Umbilical cord (tissue), 2 donors: ENCODE measurements around the gene OR2T35. TPM values are rescaled to one million over a fixed set of nuclear protein-coding genes. Genes with fewer than 3 reads are reported as not detected.

Experiments
- DNase-seq: peaks from one replicate; pipeline ENCODE4 v3.0.0-alpha.2; 2015; ENCODE audit warnings: low spot score
- total RNA-seq: library from RNA; depleted of rRNA; stranded (reverse); fragments of >200 nt; gene quantifications from one replicate; pipeline ENCODE4 v1.2.3, GENCODE V29; 2014; ENCODE audit warnings: low replicate concordance; ENCODE audit not compliant: insufficient read depth

The OR2T35 gene
- total RNA-seq, 1 donor from 2014 or later, result 7.2 TPM

- no peak for DNase-seq
These were observed 16.9 kb downstream of the OR2T35 start for GRCh38 chr1:248627971-248628844.

- DNase-seq, result no peak
These were observed 19.1 kb downstream of the OR2T35 start for GRCh38 chr1:248625971-248626370.

DNA sequence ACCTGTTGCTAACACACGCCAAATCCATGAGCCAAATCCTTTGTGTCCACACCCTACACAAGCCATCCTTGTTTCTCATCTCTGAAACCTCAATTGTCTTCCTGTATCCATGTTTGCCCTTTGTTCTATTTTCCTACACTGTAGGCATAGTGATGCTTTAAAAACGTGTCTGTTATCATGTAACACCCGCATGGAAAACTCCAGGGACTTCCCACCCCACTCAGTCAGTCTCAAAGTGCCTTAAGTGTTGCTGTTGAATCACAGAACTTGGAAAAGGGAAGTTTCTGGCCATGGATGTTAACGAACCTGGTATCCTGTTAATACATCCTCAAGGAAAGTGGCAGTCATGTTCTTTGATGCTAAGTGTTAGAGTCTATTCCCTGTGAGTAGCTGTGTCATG, 19.9 kb downstream of the OR2T35 start:
- DNase-seq, result no peak

DNA sequence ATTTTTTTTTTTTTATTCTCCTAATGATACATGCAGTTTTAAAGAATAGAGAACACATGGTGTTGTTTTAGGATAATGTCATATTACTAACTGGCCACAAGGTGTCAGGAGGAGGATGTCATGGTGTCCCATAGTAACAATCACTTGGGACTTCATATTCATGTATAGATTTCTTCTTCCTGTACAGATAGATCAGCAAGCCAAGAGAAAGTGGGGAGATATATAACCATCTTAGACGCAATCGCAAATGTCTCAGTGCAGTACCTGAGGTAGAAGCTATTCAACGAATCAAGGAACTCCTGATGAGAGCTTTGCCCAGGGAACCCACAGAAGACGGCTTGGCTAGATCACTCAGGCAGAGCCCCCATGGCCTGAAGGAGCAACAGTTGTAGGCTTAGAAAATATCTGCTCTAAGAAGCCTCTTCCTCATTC, 22.5 kb downstream of the OR2T35 start:
- peak; percentile 3 for DNase-seq

GRCh38 chr1:248621770-248622169, 23.3 kb downstream of the OR2T35 start:
- no peak for DNase-seq

- DNase-seq, result peak; percentile 10
These were observed 26.2 kb downstream of the OR2T35 start for GRCh38 chr1:248618878-248619277.

- DNase-seq, result no peak
These were observed 27.0 kb downstream of the OR2T35 start for GRCh38 chr1:248618119-248618518.

- no peak for DNase-seq
These were observed 31.3 kb downstream of the OR2T35 start for GRCh38 chr1:248613742-248614141.

DNA sequence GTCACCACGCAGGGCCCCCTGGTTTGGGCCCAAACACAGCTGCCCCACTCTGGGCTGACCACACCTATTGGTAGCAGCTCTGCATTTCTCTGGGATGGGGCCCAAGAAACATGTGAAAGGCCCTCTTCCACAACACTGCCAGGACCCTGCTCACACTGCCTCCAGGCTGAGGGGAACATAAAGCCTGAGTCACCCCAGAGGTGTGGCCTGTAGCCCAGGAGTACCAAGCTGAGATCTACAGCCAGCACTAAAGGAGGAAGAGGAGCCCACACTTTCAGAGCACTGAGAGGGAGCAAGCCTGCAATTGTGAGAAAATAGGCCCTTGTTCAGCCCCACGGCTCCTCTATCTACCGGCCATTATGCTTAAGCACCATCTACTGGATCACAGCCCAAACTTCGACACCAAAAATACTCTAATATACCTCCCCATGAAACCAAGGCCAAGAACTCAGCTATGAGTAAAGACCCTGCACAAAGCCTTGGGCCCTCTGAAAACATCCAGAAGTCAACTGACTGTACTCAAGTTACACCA, 33.1 kb downstream of the OR2T35 start:
- no peak for DNase-seq

- no peak for DNase-seq
These were observed 34.8 kb downstream of the OR2T35 start for GRCh38 chr1:248610301-248610700.

GRCh38 chr1:248599396-248599795, 45.7 kb downstream of the OR2T35 start:
- DNase-seq, result no peak

DNA sequence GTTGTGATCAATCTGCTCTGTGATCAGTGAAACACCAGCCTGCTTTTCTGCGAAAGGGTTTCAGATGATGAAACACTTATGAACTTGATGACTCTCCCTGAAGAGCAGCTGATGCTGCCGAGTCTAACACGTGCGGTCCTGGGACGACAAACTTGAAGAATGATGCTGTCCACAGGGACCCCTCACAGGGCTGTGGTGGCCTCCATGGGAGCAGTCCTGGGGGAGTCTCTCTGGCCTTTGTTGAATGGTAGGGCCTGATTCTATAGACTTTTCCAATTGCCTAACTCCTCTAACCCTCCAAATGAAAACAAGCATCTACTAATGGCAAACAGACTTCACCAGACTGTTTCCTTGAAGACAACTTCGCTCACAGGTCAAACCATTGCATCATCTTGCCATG, 47.5 kb downstream of the OR2T35 start, which contains the start of gene OR2T10:
Gene OR2T10 (minus strand): TSS at position 112 of the 400 bp plus-strand sequence. CDS start 3,932 bp downstream, outside the sequence.
- no peak for DNase-seq

DNA sequence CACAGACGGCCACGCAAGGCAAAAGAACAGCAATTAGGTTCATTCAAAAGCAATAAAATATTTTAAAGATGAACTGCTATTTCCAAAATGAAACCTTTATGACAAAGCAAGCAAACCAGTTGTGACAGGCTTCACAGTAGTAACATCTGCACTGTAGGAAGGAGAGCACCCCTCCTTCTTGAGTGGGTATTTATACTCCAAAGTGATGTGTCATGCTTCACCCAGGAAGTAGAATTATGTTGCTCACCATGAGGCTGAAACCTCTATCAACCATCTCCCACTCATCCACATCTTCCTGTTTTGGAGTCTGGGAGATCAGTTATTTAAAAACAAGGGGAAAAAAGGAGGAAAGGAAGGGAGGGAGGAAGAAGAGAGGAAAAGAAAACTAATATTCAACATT, 48.5 kb downstream of the OR2T35 start:
- DNase-seq, result no peak

DNA sequence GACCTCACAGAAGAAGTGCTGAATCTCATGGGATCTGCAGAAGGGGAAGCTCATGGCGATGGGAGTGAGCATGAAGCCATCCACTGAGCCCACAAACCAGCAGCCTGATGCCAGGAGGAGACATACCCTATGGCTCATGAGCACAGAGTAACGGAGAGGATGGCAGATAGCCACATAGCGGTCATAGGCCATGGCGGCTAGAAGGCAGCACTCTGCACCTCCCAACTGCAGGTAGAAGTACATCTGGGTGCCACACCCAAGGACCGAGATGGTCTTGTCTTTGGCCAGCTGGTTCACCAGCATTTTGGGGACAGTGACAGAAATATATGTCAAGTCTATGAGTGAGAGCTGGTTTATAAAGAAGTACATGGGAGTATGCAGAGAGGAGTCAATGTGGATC, 51.9 kb downstream of the OR2T35 start:
- no peak for DNase-seq

- no peak for DNase-seq
These were observed 52.4 kb downstream of the OR2T35 start for GRCh38 chr1:248592655-248593054.

GRCh38 chr1:248590055-248590454, 55.0 kb downstream of the OR2T35 start:
- no peak for DNase-seq

DNA sequence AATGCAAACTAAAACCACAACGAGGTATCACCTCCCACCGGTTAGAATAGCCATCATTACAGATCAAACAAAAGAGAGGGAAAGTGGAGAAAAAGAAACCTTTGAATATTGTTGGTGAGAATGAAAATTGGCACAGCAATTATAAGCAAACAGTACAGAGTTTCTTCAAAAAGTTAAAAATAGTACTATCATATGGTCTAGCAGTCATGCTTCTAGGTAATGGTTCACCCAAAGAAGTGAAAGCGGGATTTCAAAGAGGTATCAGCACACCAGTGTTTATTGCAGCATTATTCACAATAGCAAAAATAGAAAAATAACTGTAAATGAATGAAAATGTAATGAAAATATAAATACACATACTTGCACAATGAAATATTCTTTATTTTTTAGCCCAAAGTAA, 55.7 kb downstream of the OR2T35 start:
- no peak for DNase-seq

Other genes with a start within 250 kb of the OR2T35 start
- gene OR2T1, start 242.2 kb downstream of the OR2T35 start, total RNA-seq, result 1.4 TPM
- not detected for gene OR2T2, start 199.6 kb downstream of the OR2T35 start, total RNA-seq
- gene OR2T3, start 171.9 kb downstream of the OR2T35 start, total RNA-seq, result not detected
- not detected for gene OR2T5, start 156.7 kb downstream of the OR2T35 start, total RNA-seq
- 2.2 TPM for gene OR2G6, start 137.2 kb downstream of the OR2T35 start, total RNA-seq
- gene OR2T29, start 82.5 kb downstream of the OR2T35 start, total RNA-seq, result 10.8 TPM
- not detected for gene OR2T34, start 70.5 kb downstream of the OR2T35 start, total RNA-seq
- 0.72 TPM for gene OR2T10, start 47.6 kb downstream of the OR2T35 start, total RNA-seq
- 0.48 TPM for gene OR2T11, start 10.2 kb downstream of the OR2T35 start, total RNA-seq
- gene OR2T27, start 10.2 kb upstream of the OR2T35 start, total RNA-seq, result 1.4 TPM
- gene OR14I1, start 57.5 kb upstream of the OR2T35 start, total RNA-seq, result not detected
- not detected for gene LYPD8, start 110.5 kb upstream of the OR2T35 start, total RNA-seq
- 14.0 TPM for gene SH3BP5L, start 180.6 kb upstream of the OR2T35 start, total RNA-seq
- 14.0 TPM for gene ZNF672, start 192.9 kb upstream of the OR2T35 start, total RNA-seq
- 40.0 TPM for gene ZNF692, start 213.8 kb upstream of the OR2T35 start, total RNA-seq